SH-SY5Y (cell line): ENCODE measurements around the gene MCEE.

Source experiments
- GATA2 ChIP-seq: IDR thresholded peaks from 2 replicates; pipeline ENCODE4 v1.6.1; 2011; ENCODE audit warnings: mild to moderate bottlenecking, low read depth, low read length
- GATA3 ChIP-seq: IDR thresholded peaks from 2 replicates; pipeline ENCODE4 v1.6.1; 2011; ENCODE audit warnings: low read depth, mild to moderate bottlenecking, low read length, moderate library complexity

The MCEE gene

GRCh38 chr2:71133603-71134002 is 3.6 kb upstream of the MCEE start:
- TF ChIP-seq GATA3 (no peak), GATA2 (no peak)

- TF ChIP-seq GATA2 (no peak), GATA3 (no peak)
Measured at GRCh38 chr2:71130905-71131244, 846 bp upstream of the MCEE start.

GRCh38 chr2:71129902-71130151 is 202 bp downstream of the MCEE start:
- no peak for TF ChIP-seq GATA2

- TF ChIP-seq GATA2, result no peak
- no peak for TF ChIP-seq GATA3
Measured at GRCh38 chr2:71129114-71129901, 721 bp downstream of the MCEE start.

- TF ChIP-seq GATA2 (no peak), GATA3 (no peak)
Measured at GRCh38 chr2:71126957-71127356, 3.1 kb downstream of the MCEE start.

GRCh38 chr2:71125506-71126294 is 4.3 kb downstream of the MCEE start:
- TF ChIP-seq GATA2 (no peak), GATA3 (no peak)

GRCh38 chr2:71122387-71123298 is 7.4 kb downstream of the MCEE start:
- TF ChIP-seq GATA2 (no peak), GATA3 (no peak)

GRCh38 chr2:71121479-71121878 is 8.6 kb downstream of the MCEE start:
- TF ChIP-seq GATA3 (no peak), GATA2 (no peak)

GRCh38 chr2:71120195-71120594 is 9.8 kb downstream of the MCEE start:
- no peak for TF ChIP-seq GATA2
- no peak for TF ChIP-seq GATA3

- TF ChIP-seq GATA3, result no peak
- TF ChIP-seq GATA2, result no peak
Measured at GRCh38 chr2:71117063-71117462, 13.0 kb downstream of the MCEE start.

- no peak for TF ChIP-seq GATA3
- TF ChIP-seq GATA2, result no peak
Measured at GRCh38 chr2:71113843-71114242, 16.2 kb downstream of the MCEE start.

- no peak for TF ChIP-seq GATA2
- TF ChIP-seq GATA3, result no peak
Measured at GRCh38 chr2:71108091-71108490, 21.9 kb downstream of the MCEE start.

- TF ChIP-seq GATA2 (no peak), GATA3 (no peak)
Measured at GRCh38 chr2:71103809-71104208, 26.2 kb downstream of the MCEE start.

GRCh38 chr2:71102981-71103681 is 26.9 kb downstream of the MCEE start:
- TF ChIP-seq GATA3, result no peak
- TF ChIP-seq GATA2, result no peak
